ENCODE measurements around the gene EPHB4. TPM values are rescaled to one million over a fixed set of nuclear protein-coding genes. Genes with fewer than 3 reads are reported as not detected.

Gene EPHB4
- total and polyA plus RNA-seq, 2 experiments from 2014 or later: 23.3 to 164 TPM

DNA sequence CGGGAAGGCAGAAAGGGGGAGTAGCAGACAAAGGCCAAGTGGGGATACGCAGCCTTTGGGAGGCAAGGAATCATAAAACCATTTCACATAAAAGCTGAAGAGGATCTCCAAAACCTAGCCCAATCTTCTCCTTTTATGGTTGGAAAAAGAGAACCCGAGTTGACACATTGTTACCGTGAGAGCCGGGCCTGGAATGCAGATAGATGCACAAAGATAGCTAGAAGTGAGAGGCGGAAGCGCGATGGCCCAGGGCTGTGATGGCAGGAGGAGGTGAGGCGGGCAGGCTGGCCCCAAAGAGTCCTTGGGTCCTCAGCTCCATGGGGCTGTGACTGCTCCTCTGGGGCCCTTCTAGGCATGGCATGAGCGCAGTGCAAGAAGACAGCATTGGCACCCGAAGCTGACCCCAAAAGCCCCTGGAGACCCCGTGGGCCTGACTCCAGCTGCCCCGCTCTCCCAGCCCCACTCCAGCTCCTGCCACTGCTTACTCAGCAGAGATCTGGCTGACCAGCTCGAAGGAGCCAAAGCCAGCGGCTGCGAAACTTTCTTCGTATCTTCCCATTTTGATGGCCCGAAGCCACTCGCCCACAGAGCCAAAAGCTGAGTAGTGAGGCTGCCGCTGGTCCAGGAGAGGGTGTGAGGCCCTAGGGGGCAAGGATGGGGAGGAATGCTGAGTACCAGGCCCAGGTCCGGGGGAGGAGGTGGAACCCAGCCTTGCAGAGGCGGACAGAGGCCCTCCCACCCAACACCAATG lies 22.5 kb downstream of the EPHB4 start:
- no peak for TF ChIP-seq CREB1 (CRISPR knock-in tag; IDR thresholded peaks at IDR 0.05; ENCODE audit: low read depth)
- no peak for TF ChIP-seq NANOG (IDR thresholded peaks at IDR 0.05; ENCODE audit: borderline replicate concordance)
- no peak for TF ChIP-seq STAT1 (IDR thresholded peaks at IDR 0.05; ENCODE audit: unreplicated experiment)
- TF ChIP-seq, protein P1, sequence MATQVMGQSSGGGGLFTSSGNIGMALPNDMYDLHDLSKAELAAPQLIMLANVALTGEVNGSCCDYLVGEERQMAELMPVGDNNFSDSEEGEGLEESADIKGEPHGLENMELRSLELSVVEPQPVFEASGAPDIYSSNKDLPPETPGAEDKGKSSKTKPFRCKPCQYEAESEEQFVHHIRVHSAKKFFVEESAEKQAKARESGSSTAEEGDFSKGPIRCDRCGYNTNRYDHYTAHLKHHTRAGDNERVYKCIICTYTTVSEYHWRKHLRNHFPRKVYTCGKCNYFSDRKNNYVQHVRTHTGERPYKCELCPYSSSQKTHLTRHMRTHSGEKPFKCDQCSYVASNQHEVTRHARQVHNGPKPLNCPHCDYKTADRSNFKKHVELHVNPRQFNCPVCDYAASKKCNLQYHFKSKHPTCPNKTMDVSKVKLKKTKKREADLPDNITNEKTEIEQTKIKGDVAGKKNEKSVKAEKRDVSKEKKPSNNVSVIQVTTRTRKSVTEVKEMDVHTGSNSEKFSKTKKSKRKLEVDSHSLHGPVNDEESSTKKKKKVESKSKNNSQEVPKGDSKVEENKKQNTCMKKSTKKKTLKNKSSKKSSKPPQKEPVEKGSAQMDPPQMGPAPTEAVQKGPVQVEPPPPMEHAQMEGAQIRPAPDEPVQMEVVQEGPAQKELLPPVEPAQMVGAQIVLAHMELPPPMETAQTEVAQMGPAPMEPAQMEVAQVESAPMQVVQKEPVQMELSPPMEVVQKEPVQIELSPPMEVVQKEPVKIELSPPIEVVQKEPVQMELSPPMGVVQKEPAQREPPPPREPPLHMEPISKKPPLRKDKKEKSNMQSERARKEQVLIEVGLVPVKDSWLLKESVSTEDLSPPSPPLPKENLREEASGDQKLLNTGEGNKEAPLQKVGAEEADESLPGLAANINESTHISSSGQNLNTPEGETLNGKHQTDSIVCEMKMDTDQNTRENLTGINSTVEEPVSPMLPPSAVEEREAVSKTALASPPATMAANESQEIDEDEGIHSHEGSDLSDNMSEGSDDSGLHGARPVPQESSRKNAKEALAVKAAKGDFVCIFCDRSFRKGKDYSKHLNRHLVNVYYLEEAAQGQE (IDR thresholded peaks at IDR 0.05; ENCODE audit: unreplicated experiment): no peak
- TF ChIP-seq ZNF114 (CRISPR knock-in tag; IDR thresholded peaks at IDR 0.05): no peak
- TF ChIP-seq ZNF331 (CRISPR knock-in tag; IDR thresholded peaks at IDR 0.05; ENCODE audit: low read depth): no peak
- no peak for TF ChIP-seq EZH2 (IDR thresholded peaks at IDR 0.05; ENCODE audit: low read depth, unreplicated experiment)
- Histone ChIP-seq H3K4me1 (ENCODE audit: insufficient read depth) (no peaks in the 10 kb centered on the region; the same call in 1 of the 2 replicates), H2AFZ (no peak overlapping the region), H3F3A (replicated peaks; ENCODE audit: low read depth) (peaks cover 28% of the 10 kb centered on the region), H4K20me1 (replicated peaks; ENCODE audit: insufficient read depth) (peaks cover 17% of the 10 kb centered on the region), H3K4me3 (no peak overlapping the region), H3K27me3 (ENCODE audit: insufficient read depth) (no peaks in the 10 kb centered on the region), H3K27ac (ENCODE audit: low read depth) (peak overlapping the region; percentile 47; the same call in 1 of the 2 replicates), H3K36me3 (ENCODE audit: insufficient read depth) (peaks cover 43% of the 10 kb centered on the region), H3K4me2 (no peak overlapping the region), H3K79me2 (replicated peaks; ENCODE audit: insufficient read depth) (peaks cover 4% of the 10 kb centered on the region; the same call in 1 of the 2 replicates), H3K9me2 (ENCODE audit: insufficient read depth) (no peaks in the 10 kb centered on the region)
- Mint-ChIP-seq H3K9me3 (no peaks in the 10 kb centered on the region), H3K36me3 (ENCODE audit: low read depth) (peaks cover 80% of the 10 kb centered on the region), H3K4me3 (no peak overlapping the region), H3K27ac (peak overlapping the region; percentile 48; the same call in 1 of the 2 replicates), H3K27me3 (ENCODE audit: insufficient read depth, low read depth, poor library complexity) (peaks cover 38% of the 10 kb centered on the region), H3K4me1 (peaks cover 16% of the 10 kb centered on the region)
- ATAC-seq: no peak
- DNase-seq (ENCODE audit: low spot score): no peak

GRCh38 chr7:100803398-100804161 lies 23.7 kb downstream of the EPHB4 start:
- peaks cover 2% of the 10 kb centered on the region; the same call in 1 of the 2 replicates for H3K4me1 ChIP-seq (ENCODE audit: insufficient read depth)
- TF ChIP-seq NANOG (IDR thresholded peaks at IDR 0.05; ENCODE audit: borderline replicate concordance) (no peak), CREB1 (CRISPR knock-in tag; IDR thresholded peaks at IDR 0.05; ENCODE audit: low read depth) (peak; percentile 79), EZH2 (IDR thresholded peaks at IDR 0.05; ENCODE audit: low read depth, unreplicated experiment) (no peak)
- peaks cover 36% of the 10 kb centered on the region for H3K36me3 ChIP-seq (ENCODE audit: insufficient read depth)
- ATAC-seq (peak; percentile 56), DNase-seq (ENCODE audit: low spot score) (peak; percentile 87)
- H3K4me3 Mint-ChIP-seq: peak overlapping the region; percentile 24; the same call in 1 of the 3 replicates
- H2AFZ ChIP-seq: no peak overlapping the region
- H3K27ac ChIP-seq (ENCODE audit: low read depth): peak overlapping the region; percentile 47; the same call in 1 of the 2 replicates
- H3K9me2 ChIP-seq (ENCODE audit: insufficient read depth): no peaks in the 10 kb centered on the region
- peaks cover 32% of the 10 kb centered on the region for H3K27me3 Mint-ChIP-seq (ENCODE audit: insufficient read depth, low read depth, poor library complexity)
- peaks cover 10% of the 10 kb centered on the region for H4K20me1 ChIP-seq (replicated peaks; ENCODE audit: insufficient read depth)
- no peak overlapping the region for H3K4me3 ChIP-seq
- H3K36me3 Mint-ChIP-seq (ENCODE audit: low read depth): peaks cover 68% of the 10 kb centered on the region
- no peaks in the 10 kb centered on the region for H3K9me3 Mint-ChIP-seq
- H3K79me2 ChIP-seq (replicated peaks; ENCODE audit: insufficient read depth): no peaks in the 10 kb centered on the region; the same call in 1 of the 2 replicates
- peaks cover 16% of the 10 kb centered on the region for H3K4me1 Mint-ChIP-seq
- H3K27ac Mint-ChIP-seq: peak overlapping the region; percentile 80; the same call in 1 of the 2 replicates
- H3K27me3 ChIP-seq (ENCODE audit: insufficient read depth): no peaks in the 10 kb centered on the region
- H3K4me2 ChIP-seq: no peak overlapping the region
- peaks cover 25% of the 10 kb centered on the region for H3F3A ChIP-seq (replicated peaks; ENCODE audit: low read depth)

Measured in GM23338 (cell line).